Measurements from ENCODE around the gene ARMC7.
"Not testable (repeated sequence)": the region's sequence is repeated elsewhere in the genome, so short reads cannot be mapped to it uniquely, and the experiment has no call there.

The ARMC7 gene

DNA sequence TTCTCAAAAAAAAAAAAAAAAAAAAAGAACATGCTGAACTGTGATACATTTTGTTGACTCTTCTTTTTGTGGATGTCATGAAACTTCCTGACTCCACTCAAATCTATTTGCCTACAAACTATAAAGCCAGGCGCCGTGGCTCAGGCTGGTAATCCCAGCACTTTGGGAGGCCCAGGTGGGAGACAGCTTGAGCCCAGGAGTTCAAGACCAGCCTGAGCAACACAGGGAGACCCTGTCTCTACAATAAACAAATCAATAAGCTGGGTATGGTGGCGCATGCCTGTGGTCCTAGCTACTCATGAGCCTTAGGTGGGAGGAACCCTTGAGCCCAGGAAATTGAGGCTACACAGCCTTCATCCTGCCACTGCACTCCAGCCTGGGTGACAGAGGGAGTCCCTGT is 23.2 kb downstream of the ARMC7 start:
- H3K27me3 ChIP-seq (ENCODE audit: insufficient read depth, insufficient read length): no peaks in the 10 kb centered on the region
- DNase-seq (ENCODE audit: low read depth, low spot score): no peak
- TF ChIP-seq ZNF274 (IDR thresholded peaks at IDR 0.05; ENCODE audit: low read depth, low read length) (no peak), YY1 (IDR thresholded peaks at IDR 0.05; ENCODE audit: insufficient read depth, insufficient read length) (no peak), SUZ12 (IDR thresholded peaks at IDR 0.05; ENCODE audit: extremely low read depth, insufficient read depth, insufficient read length) (no peak)
- H3K4me3 ChIP-seq (ENCODE audit: insufficient read length, low read depth): no peak overlapping the region
- H3K9ac ChIP-seq (ENCODE audit: insufficient read length, low read depth): no peak overlapping the region
- H3K36me3 ChIP-seq (ENCODE audit: insufficient read depth, insufficient read length, low read length): peaks cover 61% of the 10 kb centered on the region
- H3K4me1 ChIP-seq (ENCODE audit: insufficient read depth, insufficient read length): peaks cover 12% of the 10 kb centered on the region
- H3K9me3 ChIP-seq (ENCODE audit: insufficient read depth, low read length): no peaks in the 10 kb centered on the region

DNA sequence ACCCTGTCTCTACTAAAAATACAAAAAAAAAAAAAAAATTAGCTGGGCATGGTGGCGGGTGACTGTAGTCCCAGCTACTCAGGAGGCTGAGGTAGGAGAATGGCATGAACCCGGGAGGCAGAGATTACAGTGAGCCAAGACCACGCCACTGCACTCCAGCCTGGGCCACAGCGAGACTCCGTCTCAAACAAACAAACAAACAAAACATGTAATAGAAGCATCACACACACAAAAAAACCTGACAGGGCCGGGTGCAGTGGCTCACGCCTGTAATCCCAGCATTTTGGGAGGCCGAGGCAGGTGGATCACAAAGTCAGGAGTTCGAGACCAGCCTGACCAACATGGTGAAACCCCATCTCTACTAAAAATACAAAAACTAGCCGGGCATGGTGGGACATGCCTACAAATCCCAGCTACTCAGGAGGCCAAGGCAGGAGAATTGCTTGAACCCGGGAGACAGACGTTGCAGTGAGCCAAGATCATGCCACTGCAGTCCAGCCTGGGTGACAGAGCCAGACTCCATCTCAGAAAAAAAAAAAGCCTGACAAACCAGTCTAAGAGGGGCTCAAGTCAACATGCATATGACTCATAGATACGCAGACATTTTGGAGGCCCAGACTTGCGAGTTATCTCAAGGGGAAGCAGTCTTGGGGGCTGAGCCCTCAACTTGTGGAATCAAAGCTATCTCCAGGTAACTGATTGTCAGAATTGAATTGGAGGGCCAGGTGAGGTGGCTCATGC is 24.0 kb downstream of the ARMC7 start:
- DNase-seq (ENCODE audit: low read depth, low spot score): not testable (repeated sequence)

DNA sequence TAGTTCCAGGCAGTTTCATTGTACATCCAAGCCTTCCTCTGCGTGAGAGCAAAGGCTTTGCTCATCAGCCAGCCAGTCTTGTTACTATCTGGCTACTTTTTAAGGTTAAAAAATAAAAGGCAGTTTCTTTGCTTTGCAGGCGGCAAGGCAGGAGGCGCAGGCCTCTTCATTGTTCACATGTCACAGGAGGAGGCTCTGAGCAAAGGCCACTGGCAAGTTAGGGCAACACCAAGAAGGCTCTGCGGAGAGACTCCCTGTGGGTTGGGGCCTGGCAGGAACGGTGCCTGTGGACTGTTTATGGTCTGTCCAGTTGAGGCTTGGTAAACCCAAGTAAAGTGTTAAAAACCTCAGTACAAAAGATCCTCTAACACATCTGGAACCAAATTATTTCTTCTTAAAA is 25.7 kb downstream of the ARMC7 start:
- Histone ChIP-seq H3K27me3 (ENCODE audit: insufficient read depth, insufficient read length) (no peaks in the 10 kb centered on the region), H3K36me3 (ENCODE audit: insufficient read depth, insufficient read length, low read length) (peaks cover 63% of the 10 kb centered on the region), H3K4me1 (ENCODE audit: insufficient read depth, insufficient read length) (peaks cover 6% of the 10 kb centered on the region), H3K4me3 (ENCODE audit: insufficient read length, low read depth) (no peak overlapping the region), H3K9me3 (ENCODE audit: insufficient read depth, low read length) (no peaks in the 10 kb centered on the region), H3K9ac (ENCODE audit: insufficient read length, low read depth) (no peak overlapping the region)
- TF ChIP-seq ZNF274 (IDR thresholded peaks at IDR 0.05; ENCODE audit: low read depth, low read length) (no peak), SUZ12 (IDR thresholded peaks at IDR 0.05; ENCODE audit: extremely low read depth, insufficient read depth, insufficient read length) (no peak), YY1 (IDR thresholded peaks at IDR 0.05; ENCODE audit: insufficient read depth, insufficient read length) (no peak)
- no peak for DNase-seq (ENCODE audit: low read depth, low spot score)

More for the DNA sequence above, 24.0 kb downstream of the ARMC7 start:
- not testable (repeated sequence) for H3K27me3 ChIP-seq (ENCODE audit: insufficient read depth, insufficient read length); H3K9me3 ChIP-seq (ENCODE audit: insufficient read depth, low read length); H3K9ac ChIP-seq (ENCODE audit: insufficient read length, low read depth); H3K4me3 ChIP-seq (ENCODE audit: insufficient read length, low read depth)
- Histone ChIP-seq H3K36me3 (ENCODE audit: insufficient read depth, insufficient read length, low read length) (peaks cover 63% of the 10 kb centered on the region), H3K4me1 (ENCODE audit: insufficient read depth, insufficient read length) (peaks cover 12% of the 10 kb centered on the region)

DNA sequence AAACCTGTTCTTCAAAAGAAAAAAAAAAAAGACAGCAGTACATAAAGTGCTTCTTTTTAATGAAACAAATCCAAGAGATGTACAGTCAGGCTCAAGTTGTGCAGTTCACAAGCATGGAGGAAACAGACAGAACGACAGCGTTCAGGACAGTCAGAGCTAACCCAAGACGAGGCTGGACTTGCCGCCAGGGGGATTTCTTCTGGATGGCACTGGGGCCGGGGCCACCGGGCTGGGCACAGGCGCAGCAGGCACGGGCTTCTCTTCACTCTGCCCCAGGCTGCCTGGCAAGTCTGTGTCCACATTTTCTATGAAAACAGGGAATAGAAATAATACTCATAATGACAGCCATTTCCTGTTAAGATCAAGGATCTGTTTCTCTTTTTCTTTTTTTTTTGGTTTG is 26.2 kb downstream of the ARMC7 start:
- Histone ChIP-seq H3K9me3 (ENCODE audit: insufficient read depth, low read length) (no peaks in the 10 kb centered on the region), H3K4me1 (ENCODE audit: insufficient read depth, insufficient read length) (peaks cover 4% of the 10 kb centered on the region), H3K9ac (ENCODE audit: insufficient read length, low read depth) (no peak overlapping the region), H3K4me3 (ENCODE audit: insufficient read length, low read depth) (no peak overlapping the region), H3K36me3 (ENCODE audit: insufficient read depth, insufficient read length, low read length) (peaks cover 66% of the 10 kb centered on the region), H3K27me3 (ENCODE audit: insufficient read depth, insufficient read length) (no peaks in the 10 kb centered on the region)
- TF ChIP-seq YY1 (IDR thresholded peaks at IDR 0.05; ENCODE audit: insufficient read depth, insufficient read length) (no peak), ZNF274 (IDR thresholded peaks at IDR 0.05; ENCODE audit: low read depth, low read length) (no peak), SUZ12 (IDR thresholded peaks at IDR 0.05; ENCODE audit: extremely low read depth, insufficient read depth, insufficient read length) (no peak)
- DNase-seq (ENCODE audit: low read depth, low spot score): no peak

DNA sequence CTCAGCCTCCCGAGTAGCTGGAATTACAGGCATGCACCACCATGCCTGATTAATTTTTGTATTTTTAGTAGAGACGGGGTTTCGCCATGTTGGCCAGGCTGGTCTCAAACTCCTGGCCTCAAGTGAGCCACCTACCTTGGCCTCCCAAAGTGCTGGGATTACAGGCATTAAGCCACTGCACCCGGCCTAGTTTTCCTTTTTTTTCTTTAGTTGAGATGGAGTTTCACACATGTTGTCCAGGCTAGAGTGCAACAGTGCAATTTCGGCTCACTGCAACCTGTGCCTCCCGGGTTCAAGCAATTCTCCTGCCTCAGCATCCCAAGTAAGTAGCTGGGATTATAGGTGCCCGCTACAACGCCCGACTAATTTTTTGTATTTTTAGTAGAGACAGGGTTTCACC is 28.0 kb downstream of the ARMC7 start:
- H3K4me3 ChIP-seq (ENCODE audit: insufficient read length, low read depth); DNase-seq (ENCODE audit: low read depth, low spot score); H3K9ac ChIP-seq (ENCODE audit: insufficient read length, low read depth); H3K9me3 ChIP-seq (ENCODE audit: insufficient read depth, low read length); H3K4me1 ChIP-seq (ENCODE audit: insufficient read depth, insufficient read length); H3K27me3 ChIP-seq (ENCODE audit: insufficient read depth, insufficient read length): not testable (repeated sequence)
- H3K36me3 ChIP-seq (ENCODE audit: insufficient read depth, insufficient read length, low read length): peaks cover 77% of the 10 kb centered on the region

DNA sequence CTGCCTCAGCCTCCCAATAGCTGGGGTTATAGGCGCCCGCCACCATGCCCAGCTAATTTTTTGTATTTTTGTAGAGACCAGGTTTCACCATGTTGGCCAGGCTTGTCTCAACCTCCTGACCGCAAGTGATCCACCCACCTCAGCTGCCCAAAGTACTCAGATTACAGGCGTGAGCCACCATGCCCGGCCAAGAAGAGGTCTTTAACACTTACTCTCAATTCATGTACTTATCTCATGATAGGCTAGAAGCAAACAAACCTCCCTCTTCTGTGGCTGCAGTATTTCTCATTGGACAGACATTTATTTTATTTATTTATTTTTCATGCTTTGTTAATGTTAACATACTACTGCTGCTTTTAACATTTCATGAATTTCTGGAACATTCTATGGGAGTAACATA is 28.8 kb downstream of the ARMC7 start:
- H3K4me1 ChIP-seq (ENCODE audit: insufficient read depth, insufficient read length): peaks cover 4% of the 10 kb centered on the region
- H3K9me3 ChIP-seq (ENCODE audit: insufficient read depth, low read length): no peaks in the 10 kb centered on the region
- H3K4me3 ChIP-seq (ENCODE audit: insufficient read length, low read depth): no peak overlapping the region
- peaks cover 84% of the 10 kb centered on the region for H3K36me3 ChIP-seq (ENCODE audit: insufficient read depth, insufficient read length, low read length)
- TF ChIP-seq YY1 (IDR thresholded peaks at IDR 0.05; ENCODE audit: insufficient read depth, insufficient read length) (no peak), SUZ12 (IDR thresholded peaks at IDR 0.05; ENCODE audit: extremely low read depth, insufficient read depth, insufficient read length) (no peak), ZNF274 (IDR thresholded peaks at IDR 0.05; ENCODE audit: low read depth, low read length) (no peak)
- no peaks in the 10 kb centered on the region for H3K27me3 ChIP-seq (ENCODE audit: insufficient read depth, insufficient read length)
- no peak for DNase-seq (ENCODE audit: low read depth, low spot score)
- no peak overlapping the region for H3K9ac ChIP-seq (ENCODE audit: insufficient read length, low read depth)

DNA sequence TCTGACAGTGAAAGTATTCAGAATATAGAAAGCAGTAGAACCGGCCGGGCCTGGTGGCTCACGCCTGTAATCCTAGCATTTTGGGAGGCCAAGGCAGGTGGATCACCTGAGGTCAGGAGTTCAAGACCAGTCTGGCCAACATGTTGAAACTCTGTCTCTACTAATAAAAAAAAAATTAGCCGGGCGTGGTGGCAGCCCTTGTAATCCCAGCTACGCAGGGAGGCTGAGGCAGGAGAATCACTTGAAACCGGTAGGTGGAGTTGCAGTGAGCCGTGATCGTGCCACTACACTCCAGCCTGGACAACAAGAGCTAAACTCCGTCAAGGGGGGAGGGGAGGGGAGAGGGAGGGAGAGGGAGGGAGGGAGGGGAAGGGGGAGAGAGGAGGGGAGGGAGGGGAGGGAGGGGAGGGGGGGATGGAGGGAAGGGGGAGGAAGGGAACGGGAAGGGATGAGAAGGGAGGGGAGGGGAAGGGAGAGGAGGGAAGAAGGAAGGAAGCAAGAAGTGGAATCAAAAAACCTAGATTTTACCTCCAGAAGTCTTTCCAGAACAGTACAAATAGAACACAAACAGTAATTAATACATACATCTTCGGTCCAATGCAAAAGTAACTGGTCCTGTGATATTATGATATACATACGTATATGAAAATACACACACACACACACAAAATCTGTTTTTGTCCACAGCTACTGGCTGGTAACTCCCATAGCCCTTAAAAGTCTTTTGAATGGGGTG is 32.6 kb downstream of the ARMC7 start:
- TF ChIP-seq ZNF274 (IDR thresholded peaks at IDR 0.05; ENCODE audit: low read depth, low read length): no peak
- no peak for TF ChIP-seq SUZ12 (IDR thresholded peaks at IDR 0.05; ENCODE audit: extremely low read depth, insufficient read depth, insufficient read length)
- TF ChIP-seq YY1 (IDR thresholded peaks at IDR 0.05; ENCODE audit: insufficient read depth, insufficient read length): no peak
- Histone ChIP-seq H3K27me3 (ENCODE audit: insufficient read depth, insufficient read length) (no peaks in the 10 kb centered on the region), H3K9ac (ENCODE audit: insufficient read length, low read depth) (no peak overlapping the region), H3K4me3 (ENCODE audit: insufficient read length, low read depth) (no peak overlapping the region), H3K4me1 (ENCODE audit: insufficient read depth, insufficient read length) (no peaks in the 10 kb centered on the region), H3K9me3 (ENCODE audit: insufficient read depth, low read length) (no peaks in the 10 kb centered on the region), H3K36me3 (ENCODE audit: insufficient read depth, insufficient read length, low read length) (peaks cover 95% of the 10 kb centered on the region)
- DNase-seq (ENCODE audit: low read depth, low spot score): no peak

Data from NT2/D1 (cell line).